GM15510 (cell line): ENCODE results near the gene SIPA1L3.

ENCODE experiments used
- POLR2A ChIP-seq: IDR thresholded peaks from 3 replicates; pipeline ENCODE4 v1.6.1; 2011; ENCODE audit warnings: borderline replicate concordance; ENCODE audit not compliant: insufficient read length; ENCODE audit errors: extremely low read depth

SIPA1L3 gene

DNA sequence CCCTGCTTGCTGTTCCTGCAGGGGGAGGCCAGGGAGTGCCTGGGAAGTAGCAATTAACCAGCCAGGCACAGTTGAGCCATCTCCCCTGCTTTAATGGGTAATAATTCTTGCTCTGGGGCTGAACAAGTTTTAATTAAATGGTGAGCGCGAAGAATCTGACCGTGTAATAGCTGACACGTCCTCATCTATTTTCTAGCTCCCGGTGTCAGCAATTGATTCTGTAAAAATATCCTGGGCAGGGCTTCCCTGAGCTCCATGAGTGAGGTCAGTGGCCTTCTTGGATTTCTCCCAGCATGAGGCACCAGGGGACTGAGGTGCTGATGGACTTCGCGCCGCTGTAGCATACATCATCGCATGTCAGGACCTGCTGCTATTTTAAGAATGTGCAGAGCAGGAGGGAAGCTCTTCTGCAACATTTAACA, 26.9 kb downstream of the SIPA1L3 start:
- TF ChIP-seq POLR2A, result no peak

DNA sequence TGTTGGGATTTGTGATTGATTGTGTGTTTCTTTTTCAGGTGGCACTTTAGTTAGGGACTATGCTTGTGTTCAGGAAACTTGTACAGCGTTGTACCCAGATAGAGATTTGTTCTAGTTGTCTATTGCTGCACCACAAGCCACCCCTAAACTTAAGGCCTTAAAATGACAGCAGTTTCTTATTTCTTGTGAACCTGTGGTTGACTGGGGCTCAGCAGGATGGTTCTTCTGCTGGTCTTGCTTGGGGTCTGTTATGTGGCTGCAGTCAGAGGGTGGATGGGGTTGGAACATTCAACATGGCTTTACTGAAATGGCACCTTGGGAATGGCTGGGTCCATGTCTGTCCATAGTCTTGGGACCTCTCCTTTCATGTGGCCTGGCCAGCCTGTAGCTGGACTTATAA, 28.3 kb downstream of the SIPA1L3 start:
- no peak for TF ChIP-seq POLR2A

DNA sequence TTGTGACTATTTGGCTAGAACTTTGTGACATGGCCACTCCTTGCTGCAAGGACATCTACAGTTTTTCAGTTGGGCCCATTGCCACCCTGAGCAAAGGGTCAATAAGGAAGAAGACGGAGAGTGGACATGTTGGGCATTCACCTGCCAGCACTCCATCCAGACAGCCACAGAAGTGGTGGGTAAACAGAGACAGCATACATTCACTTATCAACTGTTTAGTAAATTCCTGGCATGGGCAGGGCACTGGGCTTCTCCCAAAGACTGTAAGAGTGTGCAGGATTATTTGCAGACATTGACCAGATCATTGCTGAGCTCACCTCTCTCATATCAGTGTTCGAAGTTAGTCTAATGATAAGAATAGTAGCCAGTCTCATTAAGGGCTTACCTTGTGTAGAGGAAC, 29.2 kb downstream of the SIPA1L3 start:
- no peak for TF ChIP-seq POLR2A

DNA sequence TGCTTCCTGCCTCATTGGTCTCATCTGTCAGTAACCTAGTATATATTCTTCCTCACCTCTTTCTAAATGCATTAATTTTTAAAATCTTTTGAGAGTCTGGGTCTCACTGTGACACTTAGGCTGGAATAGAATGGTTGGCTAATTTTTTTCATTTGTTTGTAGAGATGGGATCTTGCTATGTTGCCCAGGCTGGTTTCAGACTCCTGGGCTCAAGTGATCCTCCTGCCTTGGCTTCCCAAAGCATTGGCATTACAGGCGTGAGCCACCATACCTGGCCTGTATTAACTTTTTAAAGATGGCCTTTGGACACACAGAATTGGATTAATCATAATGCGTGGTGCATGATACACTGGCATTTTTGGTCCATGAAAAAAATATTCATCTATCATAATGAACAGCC, 29.9 kb downstream of the SIPA1L3 start:
- no peak for TF ChIP-seq POLR2A

DNA sequence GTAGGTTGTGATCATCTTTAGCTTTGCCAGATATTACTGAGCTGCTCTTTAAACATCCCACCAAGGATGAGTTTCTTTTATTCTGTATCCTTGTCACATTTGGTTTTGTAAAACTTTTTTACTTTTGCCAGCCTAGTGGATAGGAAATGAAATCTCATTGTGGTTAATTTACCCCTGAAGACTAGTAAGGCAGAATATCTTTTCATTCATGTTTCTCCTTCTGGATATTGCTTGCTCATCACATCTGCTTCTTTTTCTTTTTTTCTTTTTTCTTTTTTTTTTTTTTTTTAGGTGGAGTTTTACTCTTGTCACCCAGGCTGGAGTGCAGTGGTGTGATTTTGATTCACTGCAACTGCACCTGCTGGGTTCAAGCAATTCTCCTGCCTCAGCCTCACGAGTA, 31.3 kb downstream of the SIPA1L3 start:
- no peak for TF ChIP-seq POLR2A

GRCh38 chr19:37941782-37942515, 34.9 kb downstream of the SIPA1L3 start:
- no peak for TF ChIP-seq POLR2A

DNA sequence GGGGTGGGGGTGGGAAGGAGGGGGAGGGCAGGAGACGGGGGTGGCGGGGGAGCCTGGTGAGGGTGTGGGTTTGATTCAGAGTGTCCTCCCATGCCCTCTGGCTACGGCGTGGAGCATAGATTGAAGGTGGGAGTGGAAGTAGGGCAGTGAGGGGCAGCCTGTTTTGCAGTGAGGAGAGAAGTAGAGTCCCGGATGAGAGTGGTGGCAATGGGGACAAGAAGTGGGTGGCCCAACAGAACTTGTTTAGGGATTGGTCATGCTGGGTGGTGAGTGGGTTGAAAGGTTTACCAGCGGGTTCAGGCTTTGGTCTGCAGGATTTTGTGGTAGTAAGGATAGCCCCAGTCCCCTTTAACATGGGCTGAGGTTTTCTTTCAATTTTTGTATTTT, 35.5 kb downstream of the SIPA1L3 start:
- TF ChIP-seq POLR2A, result no peak

GRCh38 chr19:37943480-37943879, 36.5 kb downstream of the SIPA1L3 start:
- no peak for TF ChIP-seq POLR2A

DNA sequence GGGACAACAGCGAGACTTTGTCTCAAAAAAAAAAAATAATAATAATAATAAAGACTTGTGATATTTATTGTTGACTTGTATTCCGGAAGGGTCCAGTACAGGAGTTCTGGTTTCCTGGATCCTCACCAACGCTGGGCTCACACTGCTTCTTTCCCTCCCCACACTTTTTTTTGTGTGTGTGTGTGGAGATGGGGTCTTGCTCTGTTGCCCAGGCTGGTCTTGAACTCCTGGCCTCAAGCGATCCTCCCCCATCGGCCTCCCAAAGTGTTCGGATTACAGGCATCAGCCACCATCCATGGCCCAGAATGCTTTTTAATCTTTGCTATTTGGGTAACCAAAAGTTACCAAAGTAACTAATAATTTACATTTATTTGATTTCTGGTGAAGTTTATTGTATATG, 39.1 kb downstream of the SIPA1L3 start:
- no peak for TF ChIP-seq POLR2A

GRCh38 chr19:37947778-37948177, 40.8 kb downstream of the SIPA1L3 start:
- TF ChIP-seq POLR2A, result no peak

- no peak for TF ChIP-seq POLR2A
Observed at GRCh38 chr19:37948362-37948761, 41.4 kb downstream of the SIPA1L3 start.

DNA sequence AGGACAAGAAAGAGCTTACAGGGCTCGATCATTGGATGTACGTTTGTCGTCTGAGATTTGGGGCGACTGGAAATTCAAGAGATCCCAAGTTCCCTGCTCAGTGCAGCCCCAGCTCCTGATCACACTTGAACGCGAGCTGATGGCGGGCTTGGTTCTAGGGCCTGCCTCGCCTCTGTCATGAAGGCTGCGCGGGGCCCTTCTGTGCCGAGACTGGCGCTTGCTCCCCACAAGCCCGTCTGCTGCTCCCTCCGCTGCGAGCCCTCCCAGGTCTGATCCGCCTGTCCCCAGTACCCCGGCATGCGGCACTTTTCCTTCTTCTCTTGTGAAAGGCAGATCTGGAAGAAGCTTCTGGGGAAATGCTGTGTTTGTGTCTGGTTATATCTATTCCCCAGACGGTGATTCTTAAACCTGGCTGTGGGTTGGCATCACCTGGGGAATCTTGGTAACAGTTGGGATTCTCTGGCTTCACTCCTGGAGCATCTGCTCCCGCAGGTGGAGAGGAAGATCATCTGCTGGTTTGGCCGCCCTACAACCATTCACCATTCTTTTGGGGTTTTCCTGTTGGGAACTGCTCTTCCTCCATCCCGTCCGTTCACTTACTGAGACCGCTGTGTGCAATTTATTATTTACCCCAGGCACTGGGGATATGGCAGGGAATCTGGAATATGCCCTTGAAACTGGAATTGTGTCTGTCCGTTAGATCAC, 43.6 kb downstream of the SIPA1L3 start:
- TF ChIP-seq POLR2A, result no peak

DNA sequence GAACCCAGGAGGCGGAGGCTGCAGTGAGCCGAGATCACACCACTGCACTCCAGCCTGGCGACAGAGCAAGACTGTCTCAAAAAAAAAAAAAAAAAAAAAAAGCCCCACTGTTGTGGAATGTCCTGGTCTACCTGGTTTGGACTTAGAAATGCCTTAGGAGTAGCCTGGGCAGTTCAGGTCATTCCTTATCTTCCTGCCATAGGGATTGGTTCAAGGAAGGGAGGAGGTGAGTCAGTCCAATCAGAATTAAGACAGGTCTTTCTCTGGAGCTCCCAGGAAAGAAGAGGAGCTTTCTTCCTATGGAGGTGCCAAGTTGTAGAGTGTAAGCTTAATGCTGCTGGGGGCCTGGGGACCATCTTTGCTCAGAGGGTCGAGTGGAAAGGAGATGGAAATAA, 44.8 kb downstream of the SIPA1L3 start:
- TF ChIP-seq POLR2A, result no peak

DNA sequence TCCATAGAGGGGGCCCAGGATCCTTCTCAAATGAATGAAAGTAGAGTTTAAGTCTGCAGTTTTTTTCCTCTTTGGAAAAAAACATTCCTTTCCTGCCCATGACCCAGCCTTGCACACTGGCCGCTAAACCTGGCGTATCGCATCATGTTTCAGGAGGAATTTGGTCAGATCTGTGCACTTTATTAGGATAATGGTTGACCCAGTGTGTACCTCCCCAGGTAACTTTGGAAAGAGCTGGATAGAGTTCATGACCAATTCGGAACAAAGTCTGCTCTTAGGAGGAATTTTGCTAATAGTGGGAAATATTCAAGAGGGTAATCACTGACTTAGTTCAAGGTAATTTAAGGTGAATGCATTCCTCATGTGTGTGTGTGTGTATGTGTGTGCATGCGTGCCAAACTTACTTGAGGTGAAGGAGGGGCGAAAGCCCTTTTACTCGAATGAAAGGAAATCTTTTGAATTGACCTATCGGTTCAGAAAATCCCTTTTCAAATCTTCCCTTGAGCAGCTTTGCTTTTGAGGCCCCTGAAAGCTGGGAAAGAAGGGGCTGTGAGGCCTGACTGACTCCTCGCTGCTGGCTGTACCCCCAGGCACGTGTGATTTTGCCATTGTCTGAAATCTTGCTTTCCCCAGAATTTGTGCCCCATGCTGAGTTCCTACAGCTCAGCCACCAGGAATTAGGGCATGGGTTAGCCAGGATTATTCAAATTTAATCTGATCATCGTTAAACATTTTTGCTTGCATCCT, 46.3 kb downstream of the SIPA1L3 start:
- TF ChIP-seq POLR2A, result no peak

DNA sequence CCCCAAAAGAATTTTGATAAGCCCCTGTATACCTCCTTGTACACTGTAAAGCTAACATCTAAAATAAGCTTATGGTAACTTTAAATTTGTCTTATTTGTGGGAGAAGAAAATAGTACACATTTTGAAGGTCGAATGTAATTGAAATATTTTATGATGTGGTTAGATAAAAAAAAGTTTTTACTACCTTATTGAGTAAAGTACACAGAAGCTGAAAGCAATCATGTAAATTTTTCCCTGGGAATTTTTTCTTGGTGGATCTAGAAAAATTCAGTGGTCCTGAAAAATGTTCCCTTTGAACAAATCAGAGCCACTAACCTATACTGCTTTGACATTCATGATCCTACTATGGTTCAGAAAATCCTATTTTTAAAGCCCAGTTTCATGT, 46.9 kb downstream of the SIPA1L3 start:
- no peak for TF ChIP-seq POLR2A

DNA sequence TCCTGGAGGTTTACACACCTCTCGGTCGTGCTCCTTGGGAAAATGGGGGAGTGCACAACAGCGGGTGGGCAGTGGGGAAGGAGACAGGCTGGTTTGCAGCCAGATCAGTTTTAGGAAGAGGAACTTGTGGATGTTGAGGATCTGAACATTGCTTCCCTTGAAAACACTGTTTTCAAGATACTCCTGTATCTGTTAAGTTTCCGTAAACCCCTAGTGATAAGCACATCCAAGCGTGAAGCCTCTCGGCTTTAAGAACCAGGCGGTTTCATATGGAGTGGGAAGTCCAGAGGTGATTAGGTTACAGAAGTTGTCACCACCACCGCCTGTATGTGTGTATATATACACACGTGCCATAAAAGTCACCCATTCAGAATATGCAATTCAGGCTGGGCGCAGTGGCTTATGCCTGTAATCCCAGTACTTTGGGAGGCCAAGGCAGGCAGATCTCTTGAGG, 47.4 kb downstream of the SIPA1L3 start:
- TF ChIP-seq POLR2A, result no peak

GRCh38 chr19:37955986-37956385, 49.0 kb downstream of the SIPA1L3 start:
- TF ChIP-seq POLR2A, result no peak

GRCh38 chr19:37957176-37957575, 50.2 kb downstream of the SIPA1L3 start:
- no peak for TF ChIP-seq POLR2A
